Small intestine (tissue), 7 donors: ENCODE measurements around the gene PDGFD. TPM values are rescaled to one million over a fixed set of nuclear protein-coding genes. Genes with fewer than 3 reads are reported as not detected.

ENCODE experiments used
- DNase-seq, 2 donors: peaks; one replicate each; pipeline versions ENCODE4 v3.0.0 to v3.0.0-alpha.2; 2013
- FAIRE-seq: peaks from 2 replicates; lab custom pipeline; 2012; peaks lifted over from hg19 to GRCh38; lab: Jason Lieb, UNC
- H3K27ac ChIP-seq, 3 donors: one replicate each; pipeline ENCODE4 v1.5.1; 2013; ENCODE audit warnings: low read length in 2 of 3, mild to moderate bottlenecking in 2 of 3, control low read depth in 1 of 3, inconsistent platforms in 1 of 3, low read depth in 1 of 3, moderate library complexity in 1 of 3
- H3K27me3 ChIP-seq, 3 donors: one replicate each; pipeline ENCODE4 v1.6.1; 2013; ENCODE audit warnings: low read length in 3 of 3, inconsistent platforms in 1 of 3; ENCODE audit not compliant: control insufficient read depth in 3 of 3, insufficient read depth in 3 of 3
- H3K36me3 ChIP-seq, 3 donors: one replicate each; pipeline ENCODE4 v1.6.1; 2013; ENCODE audit warnings: low read length in 3 of 3, inconsistent platforms in 1 of 3, low read depth in 1 of 3, mild to moderate bottlenecking in 1 of 3, moderate library complexity in 1 of 3; ENCODE audit not compliant: control insufficient read depth in 3 of 3, insufficient read depth in 2 of 3
- H3K4me1 ChIP-seq, 3 donors: one replicate each; pipeline ENCODE4 v1.6.1; 2013; ENCODE audit warnings: low read length in 2 of 3, inconsistent platforms in 1 of 3, low read depth in 1 of 3, mild to moderate bottlenecking in 1 of 3, moderate library complexity in 1 of 3; ENCODE audit not compliant: control insufficient read depth in 3 of 3, insufficient read depth in 2 of 3
- H3K4me3 ChIP-seq, 3 donors: one replicate each; pipeline ENCODE4 v1.5.1; 2013; ENCODE audit warnings: low read length in 3 of 3, control low read depth in 1 of 3, inconsistent platforms in 1 of 3, low read depth in 1 of 3, mild to moderate bottlenecking in 1 of 3, moderate library complexity in 1 of 3
- H3K9me3 ChIP-seq, 2 donors: one replicate each; pipeline ENCODE4 v1.6.1; 2013; ENCODE audit warnings: low read depth in 1 of 2, low read length in 1 of 2; ENCODE audit not compliant: control insufficient read depth in 2 of 2, insufficient read depth in 1 of 2
- WGBS, 3 donors: extraction: QIAGEN DNeasy Blood & Tissue Kit; methylation state at CpG; one replicate each; pipeline ENCODE4 v1.1.7; 2013; 5-methylcytosine and 5-hydroxymethylcytosine counted together
- polyA plus RNA-seq, 4 donors: library from polyadenylated mRNA; stranded (reverse) in 3 of 4; unstranded in 1 of 4; fragments of 200-250 nt in 3 of 4; fragments of 120-200 nt in 1 of 4; gene quantifications; one replicate each; pipeline versions ENCODE4 v1.2.1 to v1.2.3, GENCODE V29; 2013
- donor health status: healthy with polysubstance abuse.
- donor health status: control.
- donor health status: control.
- donor health status: Bipolar disorder and iron deficiency.
- donor health status: healthy.

The PDGFD gene
- polyA plus RNA-seq, 4 donors = 0.81 to 20.0 (median 3.5) TPM; not detected in 1

- DNase-seq (no peak), FAIRE-seq (no peak)
- no peak overlapping the region for H3K27ac ChIP-seq
- H3K36me3 ChIP-seq = no peaks in the 10 kb centered on the region
- 39 to 64% (median 61%) methylated on average over 4 of the region's 4 CpGs for WGBS, 3 donors
- no peaks in the 10 kb centered on the region for H3K9me3 ChIP-seq
- no peaks in the 10 kb centered on the region for H3K27me3 ChIP-seq
- H3K4me1 ChIP-seq = no peaks in the 10 kb centered on the region
- no peak overlapping the region for H3K4me3 ChIP-seq
Observed at GRCh38 chr11:103897160-103897936, 266.6 kb downstream of the PDGFD start.

GRCh38 chr11:103895106-103895505 is 268.8 kb downstream of the PDGFD start:
- Histone ChIP-seq H3K27me3 (no peaks in the 10 kb centered on the region), H3K27ac (no peak overlapping the region), H3K4me1 (no peaks in the 10 kb centered on the region), H3K36me3 (no peaks in the 10 kb centered on the region), H3K4me3 (no peak overlapping the region), H3K9me3 (no peaks in the 10 kb centered on the region)
- no peak for DNase-seq
- 54 to 69% (median 66%) methylated on average over 3 of the region's 3 CpGs for WGBS, 3 donors
- no peak for FAIRE-seq

GRCh38 chr11:103894673-103895072 is 269.3 kb downstream of the PDGFD start:
- Histone ChIP-seq H3K27ac (no peak overlapping the region), H3K4me1 (no peaks in the 10 kb centered on the region), H3K4me3 (no peak overlapping the region), H3K9me3 (no peaks in the 10 kb centered on the region), H3K27me3 (no peaks in the 10 kb centered on the region), H3K36me3 (no peaks in the 10 kb centered on the region)
- no peak for DNase-seq
- 67 to 80% (median 72%) methylated on average over 3 of the region's 3 CpGs for WGBS, 3 donors
- no peak for FAIRE-seq

- no peaks in the 10 kb centered on the region for H3K36me3 ChIP-seq
- no peak for FAIRE-seq
Observed at GRCh38 chr11:103894034-103894433, 269.9 kb downstream of the PDGFD start.

GRCh38 chr11:103893371-103893770 is 270.6 kb downstream of the PDGFD start:
- Histone ChIP-seq H3K4me1 (no peaks in the 10 kb centered on the region), H3K36me3 (no peaks in the 10 kb centered on the region), H3K27me3 (no peaks in the 10 kb centered on the region), H3K4me3 (no peak overlapping the region), H3K27ac (no peak overlapping the region), H3K9me3 (no peaks in the 10 kb centered on the region)
- DNase-seq (no peak), FAIRE-seq (no peak)
- 85 to 90% (median 89%) methylated on average over 2 of the region's 2 CpGs for WGBS, 3 donors

More at GRCh38 chr11:103894034-103894433, 269.9 kb downstream of the PDGFD start:
- WGBS, 3 donors = 77 to 82% (median 80%) methylated on average over 3 of the region's 3 CpGs
- Histone ChIP-seq H3K4me3 (no peak overlapping the region), H3K4me1 (no peaks in the 10 kb centered on the region), H3K9me3 (no peaks in the 10 kb centered on the region), H3K27ac (no peak overlapping the region), H3K27me3 (no peaks in the 10 kb centered on the region)
- DNase-seq = no peak

- Histone ChIP-seq H3K27ac (no peak overlapping the region), H3K9me3 (no peaks in the 10 kb centered on the region), H3K4me3 (no peak overlapping the region), H3K4me1 (no peaks in the 10 kb centered on the region), H3K36me3 (no peaks in the 10 kb centered on the region), H3K27me3 (no peaks in the 10 kb centered on the region)
- FAIRE-seq (no peak), DNase-seq (no peak)
- 79 to 88% (median 85%) methylated on average over 5 of the region's 5 CpGs for WGBS, 3 donors
Observed at GRCh38 chr11:103892603-103893002, 271.3 kb downstream of the PDGFD start.

- FAIRE-seq = no peak
- DNase-seq = no peak
- Histone ChIP-seq H3K36me3 (no peaks in the 10 kb centered on the region), H3K4me1 (no peaks in the 10 kb centered on the region), H3K27ac (no peak overlapping the region), H3K9me3 (no peaks in the 10 kb centered on the region), H3K4me3 (no peak overlapping the region), H3K27me3 (no peaks in the 10 kb centered on the region)
- WGBS, 3 donors = 84 to 95% (median 90%) methylated on average over 1 of the region's 1 CpG
Observed at GRCh38 chr11:103890654-103891053, 273.3 kb downstream of the PDGFD start.

- no peaks in the 10 kb centered on the region for H3K9me3 ChIP-seq
- FAIRE-seq = no peak
- DNase-seq = no peak
- H3K27me3 ChIP-seq = no peaks in the 10 kb centered on the region
- no peak overlapping the region for H3K27ac ChIP-seq
- H3K4me3 ChIP-seq = no peak overlapping the region
- H3K36me3 ChIP-seq = no peaks in the 10 kb centered on the region
- H3K4me1 ChIP-seq = no peaks in the 10 kb centered on the region
Observed at GRCh38 chr11:103889679-103890078, 274.3 kb downstream of the PDGFD start.

- H3K27ac ChIP-seq = no peak overlapping the region
Observed at GRCh38 chr11:103888541-103888951, 275.4 kb downstream of the PDGFD start.

More at GRCh38 chr11:103888541-103888951, 275.4 kb downstream of the PDGFD start:
- Histone ChIP-seq H3K36me3 (no peaks in the 10 kb centered on the region), H3K9me3 (no peaks in the 10 kb centered on the region), H3K4me3 (no peak overlapping the region), H3K27me3 (no peaks in the 10 kb centered on the region), H3K4me1 (no peaks in the 10 kb centered on the region)
- DNase-seq (no peak), FAIRE-seq (no peak)
